ENCODE measurements around the gene DEUP1.

DEUP1 gene

GRCh38 chr11:93392867-93393266 lies 62.3 kb downstream of the DEUP1 start:
- no peak for TF ChIP-seq CTCF (IDR thresholded peaks at IDR 0.05; ENCODE audit: control insufficient read depth, insufficient read depth, low read depth, low read length, missing control alignments)
- no peak for DNase-seq (ENCODE audit: low read depth)
- H3K4me3 ChIP-seq (ENCODE audit: control insufficient read depth, low read depth, low read length): no peak overlapping the region

- no peak overlapping the region for H3K4me3 ChIP-seq (ENCODE audit: control insufficient read depth, low read depth, low read length)
- TF ChIP-seq CTCF (IDR thresholded peaks at IDR 0.05; ENCODE audit: control insufficient read depth, insufficient read depth, low read depth, low read length, missing control alignments): no peak
- DNase-seq (ENCODE audit: low read depth): no peak
These were observed 62.8 kb downstream of the DEUP1 start for GRCh38 chr11:93393386-93393785.

- no peak for DNase-seq (ENCODE audit: low read depth)
- TF ChIP-seq CTCF (IDR thresholded peaks at IDR 0.05; ENCODE audit: control insufficient read depth, insufficient read depth, low read depth, low read length, missing control alignments): no peak
- no peak overlapping the region for H3K4me3 ChIP-seq (ENCODE audit: control insufficient read depth, low read depth, low read length)
These were observed 63.9 kb downstream of the DEUP1 start for GRCh38 chr11:93394488-93394887.

GRCh38 chr11:93396316-93396715 lies 65.8 kb downstream of the DEUP1 start:
- TF ChIP-seq CTCF (IDR thresholded peaks at IDR 0.05; ENCODE audit: control insufficient read depth, insufficient read depth, low read depth, low read length, missing control alignments): no peak
- H3K4me3 ChIP-seq (ENCODE audit: control insufficient read depth, low read depth, low read length): no peak overlapping the region
- peak; percentile 7 for DNase-seq (ENCODE audit: low read depth)

- TF ChIP-seq CTCF (IDR thresholded peaks at IDR 0.05; ENCODE audit: control insufficient read depth, insufficient read depth, low read depth, low read length, missing control alignments): no peak
- H3K4me3 ChIP-seq (ENCODE audit: control insufficient read depth, low read depth, low read length): no peak overlapping the region
- no peak for DNase-seq (ENCODE audit: low read depth)
These were observed 73.4 kb downstream of the DEUP1 start for GRCh38 chr11:93403930-93404329.

GRCh38 chr11:93407777-93408401 lies 77.3 kb downstream of the DEUP1 start:
- no peak for DNase-seq (ENCODE audit: low read depth)
- H3K4me3 ChIP-seq (ENCODE audit: control insufficient read depth, low read depth, low read length): no peak overlapping the region
- no peak for TF ChIP-seq CTCF (IDR thresholded peaks at IDR 0.05; ENCODE audit: control insufficient read depth, insufficient read depth, low read depth, low read length, missing control alignments)

GRCh38 chr11:93410441-93410840 lies 79.9 kb downstream of the DEUP1 start:
- TF ChIP-seq CTCF (IDR thresholded peaks at IDR 0.05; ENCODE audit: control insufficient read depth, insufficient read depth, low read depth, low read length, missing control alignments): no peak
- no peak for DNase-seq (ENCODE audit: low read depth)
- H3K4me3 ChIP-seq (ENCODE audit: control insufficient read depth, low read depth, low read length): no peak overlapping the region

All from AG09309 (cell line).